MV-4-11 (cell line): Measurements from ENCODE around the gene PIEZO1.

Experiments used
- DNase-seq: peaks from one replicate; lab custom pipeline; 2025; lab: John Stamatoyannopoulos, UW

PIEZO1 gene

GRCh38 chr16:88700636-88701482, 84.2 kb downstream of the PIEZO1 start:
- DNase-seq: peak; percentile 97

GRCh38 chr16:88700322-88700635, 84.7 kb downstream of the PIEZO1 start:
- DNase-seq: no peak

DNA sequence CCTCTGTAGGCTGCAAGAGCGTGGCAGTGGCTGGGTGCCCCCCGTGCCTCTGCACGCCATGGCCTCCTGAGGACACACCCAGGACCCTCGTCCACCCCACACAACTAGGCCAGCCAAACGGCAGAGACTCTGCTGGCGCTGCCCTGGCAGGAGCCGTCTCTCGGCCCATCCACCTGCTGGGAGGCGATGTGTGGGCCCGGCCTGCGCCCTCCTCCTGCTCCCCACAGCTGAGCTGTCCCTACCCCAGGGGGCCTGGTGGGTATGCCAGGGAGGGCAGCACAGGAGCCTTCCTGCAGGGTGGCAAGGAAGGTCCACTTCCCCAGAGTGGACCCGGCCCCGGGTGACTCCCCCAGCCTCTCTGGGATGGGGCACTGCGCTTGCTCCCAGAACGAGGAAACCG, 85.8 kb downstream of the PIEZO1 start:
- DNase-seq: no peak

DNA sequence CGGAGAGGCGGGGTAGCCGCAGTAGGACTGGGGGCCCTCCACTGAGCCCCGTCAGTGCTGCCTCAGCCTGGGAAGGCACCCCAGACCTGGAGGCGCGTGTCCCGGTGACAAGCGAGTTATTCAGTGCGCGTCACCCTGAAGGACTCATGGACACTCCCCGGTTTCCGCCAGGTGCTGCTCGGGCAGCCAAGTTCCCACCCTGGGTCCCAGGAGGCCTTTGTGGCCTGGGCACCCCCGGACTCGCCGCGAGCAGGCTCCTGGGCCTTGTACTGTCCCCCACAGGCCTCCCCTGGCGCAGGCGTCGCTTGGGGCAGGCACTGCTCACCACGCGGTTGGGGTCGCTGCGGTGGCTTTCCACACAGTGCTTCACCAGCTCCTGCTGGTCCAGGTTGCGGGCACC, 86.4 kb downstream of the PIEZO1 start:
- no peak for DNase-seq

- no peak for DNase-seq
Observed at GRCh38 chr16:88697831-88698615, 87.0 kb downstream of the PIEZO1 start.

DNA sequence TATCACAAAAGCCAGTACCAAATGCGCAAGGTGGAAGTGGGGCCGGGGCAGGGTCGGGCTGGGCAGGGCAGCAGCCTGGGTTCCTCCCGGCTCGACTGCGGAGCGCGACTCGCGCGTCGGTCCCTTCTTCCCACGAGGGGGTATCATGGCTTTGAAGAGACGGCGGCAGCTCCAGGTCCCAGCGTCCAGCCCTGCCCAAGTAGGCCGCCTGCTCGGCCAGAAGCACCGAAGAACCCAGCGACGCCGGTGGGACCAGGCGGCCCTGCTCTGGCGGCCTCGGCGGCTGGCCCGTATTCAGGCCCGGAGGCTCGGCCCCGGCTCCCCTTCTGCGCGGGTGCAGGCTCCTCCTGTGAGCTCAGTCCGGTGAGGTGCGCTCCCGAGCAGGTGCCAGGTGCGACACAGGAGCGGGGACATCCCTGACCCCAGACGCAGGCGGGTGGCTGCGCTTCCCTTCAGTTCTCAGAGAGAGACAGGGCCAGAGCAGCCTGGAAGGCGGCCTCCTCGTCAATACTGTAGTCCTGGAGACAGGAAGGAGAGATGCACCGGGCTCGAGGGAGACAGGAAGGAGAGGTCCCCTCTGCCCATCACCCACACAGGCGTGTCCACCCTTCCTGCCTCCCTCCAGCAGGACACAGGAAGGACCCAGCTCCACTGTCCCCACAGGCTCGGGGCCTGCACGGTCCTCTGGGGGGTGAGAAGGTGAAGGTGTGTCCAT, 87.7 kb downstream of the PIEZO1 start:
- no peak for DNase-seq

DNA sequence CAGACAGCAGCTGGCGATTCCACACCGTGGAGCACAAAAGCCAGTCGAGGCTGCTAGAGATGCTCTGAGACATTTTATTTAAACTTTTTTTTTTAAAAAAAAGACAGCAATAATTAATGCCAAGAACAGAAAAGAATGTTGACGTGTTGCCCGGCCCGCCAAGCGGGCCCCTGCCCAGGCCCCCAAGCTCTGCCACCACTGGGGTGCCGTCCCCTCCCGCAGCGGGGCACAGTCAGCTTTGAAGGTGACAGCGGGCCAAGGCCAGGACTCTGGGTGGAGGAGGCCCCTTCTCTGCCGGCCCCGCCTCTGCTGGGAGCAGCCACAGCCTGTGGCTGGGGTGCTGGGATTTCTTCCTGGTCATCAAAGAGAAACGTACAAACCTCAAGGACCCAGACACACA, 88.6 kb downstream of the PIEZO1 start:
- no peak for DNase-seq

GRCh38 chr16:88695753-88696152, 89.3 kb downstream of the PIEZO1 start:
- DNase-seq: no peak

DNA sequence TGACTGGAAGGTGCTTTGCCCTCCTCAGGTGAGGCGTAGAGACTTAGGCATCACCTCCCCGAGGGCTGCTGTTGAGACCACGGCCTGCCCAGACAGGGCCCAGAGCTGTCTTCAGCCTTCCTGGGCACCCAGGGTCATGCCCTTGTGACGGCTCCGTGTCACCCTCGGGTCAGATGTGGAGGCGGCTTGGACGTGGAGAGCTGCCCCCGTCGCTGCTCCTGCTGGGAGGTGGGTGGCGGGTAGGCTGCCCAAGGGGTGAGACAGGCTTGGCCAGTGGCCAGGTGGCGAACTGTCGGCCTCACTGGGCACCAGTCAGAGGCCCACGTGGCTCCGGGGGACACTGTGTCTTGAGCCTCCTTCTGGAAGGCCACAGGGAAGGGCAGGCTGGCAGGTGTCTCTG, 89.8 kb downstream of the PIEZO1 start:
- no peak for DNase-seq

- DNase-seq: no peak
Observed at GRCh38 chr16:88694221-88695087, 90.6 kb downstream of the PIEZO1 start.

DNA sequence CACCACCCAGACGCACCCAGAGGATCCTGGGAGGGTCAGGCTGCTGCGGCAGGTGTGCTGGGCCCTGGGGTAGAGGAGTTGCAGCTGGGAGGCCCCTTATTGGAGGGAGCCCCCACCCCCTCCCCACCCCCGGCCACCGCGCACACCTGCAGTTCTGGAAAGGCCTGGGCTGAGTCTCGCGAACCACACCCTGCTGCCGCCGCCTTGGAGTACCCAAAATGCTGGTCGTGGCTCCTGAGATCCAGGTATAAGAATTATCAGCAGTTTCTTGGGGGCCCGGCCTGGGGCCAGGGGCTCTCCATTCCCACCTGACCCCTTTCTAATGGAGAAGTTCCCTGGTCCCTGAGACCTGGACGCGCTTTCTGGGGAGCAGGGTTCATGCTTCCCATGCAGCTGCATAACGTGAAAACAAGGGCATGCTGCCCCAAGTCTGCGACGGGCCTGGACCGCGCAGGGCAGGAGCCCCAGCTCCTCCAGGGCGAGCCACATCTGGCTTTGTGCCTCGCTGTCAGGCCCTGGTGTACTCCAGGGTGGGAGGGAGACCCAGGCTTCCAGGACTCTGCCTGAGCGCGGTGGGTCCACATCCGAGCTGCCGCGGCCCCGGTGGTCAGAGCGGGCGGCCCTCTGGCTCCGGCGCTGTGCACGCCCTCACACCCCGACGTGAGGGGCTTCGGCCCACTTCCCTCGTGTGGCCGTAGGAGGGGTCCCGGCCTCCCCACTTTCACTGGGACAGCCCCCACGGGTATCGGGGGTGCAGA, 91.4 kb downstream of the PIEZO1 start:
- no peak for DNase-seq

- no peak for DNase-seq
Observed at GRCh38 chr16:88692861-88693260, 92.2 kb downstream of the PIEZO1 start.

DNA sequence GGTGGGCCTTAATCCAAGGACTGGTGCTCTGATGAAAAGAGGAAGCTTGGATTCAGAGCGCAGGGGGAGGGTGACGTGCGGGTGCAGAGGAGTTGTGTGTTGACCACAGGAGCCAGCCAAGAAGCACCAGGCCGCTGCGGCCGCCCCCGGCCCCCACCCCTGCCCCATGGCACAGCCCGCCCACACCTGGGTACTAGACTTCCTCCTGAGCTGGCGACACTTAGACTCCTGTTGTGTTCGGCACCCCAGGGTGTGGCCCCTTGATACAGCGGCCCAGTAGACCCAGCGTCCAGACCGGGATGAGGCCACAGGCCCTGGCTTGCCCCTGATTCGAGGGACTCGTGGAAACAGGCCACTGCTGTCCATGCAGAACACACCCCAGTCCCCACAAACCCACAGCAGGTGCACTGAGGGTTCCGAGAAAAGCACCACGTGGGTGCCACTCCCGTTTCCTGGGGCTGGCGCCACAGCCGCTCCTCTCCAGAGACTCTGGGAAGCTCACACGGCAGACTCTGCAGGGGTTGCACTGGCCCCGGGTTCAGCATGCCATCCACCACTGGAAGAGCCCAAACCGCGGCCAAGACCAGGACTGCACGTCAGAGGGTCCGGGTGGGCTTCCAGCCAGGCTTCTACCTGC, 93.0 kb downstream of the PIEZO1 start:
- peak; percentile 94 for DNase-seq

GRCh38 chr16:88691129-88691813, 93.7 kb downstream of the PIEZO1 start:
- no peak for DNase-seq

DNA sequence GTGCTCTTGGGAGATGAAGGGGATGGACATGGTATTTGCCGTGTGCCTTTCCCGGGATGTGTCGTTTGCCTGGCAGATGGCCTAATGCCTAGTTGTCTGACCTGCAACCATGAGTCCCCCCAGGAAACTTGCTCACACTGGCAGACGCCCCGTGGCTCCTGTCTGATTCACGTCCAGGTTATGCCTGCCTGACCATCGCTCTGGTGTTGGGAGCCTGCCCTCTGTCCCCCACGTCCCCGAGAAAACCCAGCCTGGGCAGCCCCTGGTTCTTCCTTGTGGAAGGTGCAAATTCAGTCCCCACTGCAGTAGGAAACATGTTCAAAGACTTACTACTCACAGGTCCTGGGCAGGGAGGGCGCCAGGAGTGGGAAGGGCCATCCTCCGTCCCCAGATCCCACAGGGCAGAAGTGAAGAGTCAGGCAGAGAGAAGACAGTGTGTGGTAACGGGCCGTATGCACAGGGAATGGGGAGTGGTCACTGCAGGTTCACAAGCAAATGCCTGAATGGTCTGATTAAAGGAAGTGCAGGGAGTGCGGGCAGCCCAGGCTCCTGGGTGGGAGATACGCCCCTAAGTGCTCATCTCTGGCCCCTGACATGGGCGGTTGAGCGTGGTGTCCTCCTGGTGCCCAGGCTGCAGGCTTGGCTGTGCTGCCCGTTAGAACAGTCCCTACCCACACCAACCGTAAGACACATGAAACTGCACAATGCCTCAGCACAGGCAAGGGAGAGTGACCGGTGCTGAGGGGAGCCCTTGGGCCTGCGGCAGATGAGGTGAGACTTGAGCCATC, 94.5 kb downstream of the PIEZO1 start:
- DNase-seq: no peak

DNA sequence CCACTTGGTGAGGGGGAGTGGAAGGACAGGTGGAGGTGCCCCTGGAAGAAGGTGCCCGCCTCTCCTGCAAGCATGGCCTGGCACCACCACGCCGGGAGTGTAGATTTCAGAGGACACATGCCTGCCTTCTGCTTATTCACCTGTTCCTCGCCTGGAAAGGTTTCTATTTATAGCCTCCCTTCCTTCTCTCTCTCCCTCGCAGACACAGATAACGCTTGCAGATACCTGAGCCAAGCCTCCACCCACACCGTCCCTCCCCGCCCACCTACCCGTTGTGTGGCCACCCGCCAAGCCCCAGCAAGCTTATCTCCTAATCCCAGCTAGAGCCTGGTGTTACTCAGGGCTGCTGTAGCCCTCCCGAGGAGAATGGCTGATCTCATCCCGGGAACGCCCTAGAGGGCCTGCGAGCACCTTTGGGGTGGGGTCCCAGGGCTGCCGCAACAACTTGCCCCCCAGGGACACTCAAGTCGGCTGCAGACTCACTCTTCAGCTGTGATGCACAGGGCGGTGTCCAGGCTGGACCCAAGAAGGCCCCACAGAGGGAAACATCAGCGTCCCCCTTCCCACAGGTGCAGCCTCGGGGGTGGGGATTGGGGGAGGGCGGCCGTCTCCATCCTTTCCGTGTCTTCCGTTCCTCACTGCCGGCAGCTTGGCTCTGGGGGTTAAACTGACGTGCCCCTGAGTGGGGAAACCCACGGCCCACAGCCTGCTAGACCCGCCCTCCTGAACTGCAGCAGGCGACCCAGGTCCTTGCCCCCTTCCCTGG, 96.8 kb downstream of the PIEZO1 start:
- no peak for DNase-seq

DNA sequence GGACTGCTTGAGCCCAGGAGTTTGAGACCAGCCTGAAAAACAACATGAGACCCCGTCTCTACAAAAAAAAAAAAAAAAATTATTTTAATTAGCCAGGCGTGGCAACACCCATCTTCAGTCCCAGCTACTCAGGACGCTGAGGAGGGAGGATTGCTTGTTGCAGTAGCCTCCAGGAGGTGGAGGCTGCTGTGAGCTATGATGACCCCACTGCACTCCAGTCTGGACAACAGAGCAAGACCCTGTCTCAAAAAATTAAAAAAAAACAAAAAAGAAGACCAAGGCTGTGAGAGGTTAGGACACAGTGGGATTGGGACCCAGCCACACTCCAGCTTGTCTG, 97.4 kb downstream of the PIEZO1 start:
- DNase-seq: no peak

GRCh38 chr16:88687254-88687576, 97.8 kb downstream of the PIEZO1 start:
- DNase-seq: no peak
